Astrocyte (in vitro differentiated cells and primary cell): Measurements from ENCODE around the gene PPP2R5E. TPM values are rescaled to one million over a fixed set of nuclear protein-coding genes. Genes with fewer than 3 reads are reported as not detected.

ENCODE experiments used
- DNase-seq: peaks from one replicate; pipeline ENCODE4 v3.0.0-alpha.2; 2010; ENCODE audit warnings: low read depth
- FAIRE-seq: peaks from 2 replicates; lab custom pipeline; 2011; peaks lifted over from hg19 to GRCh38; lab: Jason Lieb, UNC
- H2AFZ ChIP-seq: 2 replicates; pipeline ENCODE4 v1.6.0; 2012; ENCODE audit warnings: low read depth, low read length, inconsistent platforms
- H3K27ac ChIP-seq: 2 replicates; pipeline ENCODE4 v1.5.1; 2011; ENCODE audit warnings: low read depth, low read length, inconsistent platforms
- H3K27me3 ChIP-seq: 2 replicates; pipeline ENCODE4 v1.6.0; 2011; ENCODE audit warnings: low read length, inconsistent platforms; ENCODE audit not compliant: insufficient read depth
- H3K36me3 ChIP-seq: 2 replicates; pipeline ENCODE4 v1.5.1; 2011; ENCODE audit warnings: low read length, inconsistent platforms; ENCODE audit not compliant: insufficient read depth
- H3K4me1 ChIP-seq: 2 replicates; pipeline ENCODE4 v1.5.1; 2011; ENCODE audit warnings: low read length, inconsistent platforms; ENCODE audit not compliant: insufficient read depth
- H3K4me2 ChIP-seq: 2 replicates; pipeline ENCODE4 v1.6.0; 2012; ENCODE audit warnings: low read length, inconsistent platforms
- H3K4me3 ChIP-seq: 2 replicates; pipeline ENCODE4 v1.5.1; 2011; ENCODE audit warnings: low read depth, mild to moderate bottlenecking, low read length, inconsistent platforms; ENCODE audit not compliant: insufficient read depth
- H3K79me2 ChIP-seq: 2 replicates; pipeline ENCODE4 v1.6.0; 2012; ENCODE audit warnings: mild to moderate bottlenecking, low read length, inconsistent platforms; ENCODE audit not compliant: insufficient read depth
- H3K9ac ChIP-seq: 2 replicates; pipeline ENCODE4 v1.6.0; 2012; ENCODE audit warnings: mild to moderate bottlenecking, low read length, inconsistent platforms
- H3K9me3 ChIP-seq: 2 replicates; pipeline ENCODE4 v1.5.1; 2012; ENCODE audit warnings: low read depth, mild to moderate bottlenecking, low read length, inconsistent platforms; ENCODE audit not compliant: insufficient read depth
- H4K20me1 ChIP-seq: 2 replicates; pipeline ENCODE4 v1.6.0; 2012; ENCODE audit warnings: low read length, inconsistent platforms; ENCODE audit not compliant: insufficient read depth
- H3K27ac Mint-ChIP-seq: one replicate; pipeline ENCODE4 v1.8.0; 2021; ENCODE audit warnings: mild to moderate bottlenecking, mixed read lengths; ENCODE audit not compliant: unreplicated experiment
- H3K27me3 Mint-ChIP-seq: one replicate; pipeline ENCODE4 v1.8.0; 2021; ENCODE audit warnings: low read depth, mixed read lengths; ENCODE audit not compliant: unreplicated experiment
- H3K36me3 Mint-ChIP-seq: one replicate; pipeline ENCODE4 v1.8.0; 2021; ENCODE audit warnings: low read depth, mixed read lengths; ENCODE audit not compliant: unreplicated experiment
- H3K4me1 Mint-ChIP-seq: one replicate; pipeline ENCODE4 v1.8.0; 2021; ENCODE audit warnings: low read depth, mixed read lengths; ENCODE audit not compliant: unreplicated experiment
- H3K4me3 Mint-ChIP-seq: one replicate; pipeline ENCODE4 v1.8.0; 2021; ENCODE audit warnings: mild to moderate bottlenecking, moderate library complexity, mixed read lengths; ENCODE audit not compliant: unreplicated experiment
- H3K9me3 Mint-ChIP-seq: one replicate; pipeline ENCODE4 v1.8.0; 2021; ENCODE audit warnings: mild to moderate bottlenecking, mixed read lengths; ENCODE audit not compliant: unreplicated experiment
- CTCF ChIP-seq: IDR thresholded peaks from 2 replicates; pipeline ENCODE4 v1.5.1; 2011; ENCODE audit warnings: low read depth, mild to moderate bottlenecking, inconsistent platforms, low read length, moderate library complexity; ENCODE audit not compliant: insufficient read depth
- EZH2 ChIP-seq: IDR thresholded peaks from 2 replicates; pipeline ENCODE4 v1.6.1; 2012; ENCODE audit warnings: mild to moderate bottlenecking, low read length, inconsistent platforms; ENCODE audit not compliant: insufficient read depth
- total RNA-seq: library from RNA; stranded (reverse); gene quantifications from 2 replicates; pipeline ENCODE4 v1.2.1, GENCODE V29; 2021

PPP2R5E gene
- total RNA-seq, 1 donor from 2014 or later: 69.3 TPM

- H3K27ac ChIP-seq: peak overlapping the region; percentile 65
- H3K79me2 ChIP-seq: peaks cover 48% of the 10 kb centered on the region
- H3K9ac ChIP-seq: peak overlapping the region; percentile 95
- H3K27me3 ChIP-seq: no peaks in the 10 kb centered on the region
- Mint-ChIP-seq H3K27ac (peak overlapping the region; percentile 69), H3K36me3 (peaks cover 4% of the 10 kb centered on the region), H3K27me3 (no peaks in the 10 kb centered on the region), H3K9me3 (no peaks in the 10 kb centered on the region), H3K4me1 (peaks cover 7% of the 10 kb centered on the region), H3K4me3 (peak overlapping the region; percentile 91)
- peak overlapping the region; percentile 97 for H3K4me3 ChIP-seq
- H4K20me1 ChIP-seq: peaks cover 36% of the 10 kb centered on the region
- H3K36me3 ChIP-seq: peaks cover 12% of the 10 kb centered on the region
- no peak for DNase-seq
- TF ChIP-seq CTCF (no peak), EZH2 (no peak)
- peaks cover 4% of the 10 kb centered on the region for H3K4me1 ChIP-seq
- peak overlapping the region; percentile 99 for H3K4me2 ChIP-seq
- peak overlapping the region; percentile 83 for H2AFZ ChIP-seq
- H3K9me3 ChIP-seq: no peaks in the 10 kb centered on the region
- FAIRE-seq: no peak
These were observed 762 bp downstream of the PPP2R5E start for GRCh38 chr14:63542231-63542999.

- Histone ChIP-seq H3K27ac (no peak overlapping the region), H3K4me2 (no peak overlapping the region), H2AFZ (no peak overlapping the region), H3K27me3 (no peaks in the 10 kb centered on the region), H4K20me1 (peaks cover 64% of the 10 kb centered on the region), H3K79me2 (peaks cover 90% of the 10 kb centered on the region), H3K36me3 (peaks cover 22% of the 10 kb centered on the region), H3K4me1 (no peaks in the 10 kb centered on the region), H3K9me3 (no peaks in the 10 kb centered on the region), H3K9ac (no peak overlapping the region), H3K4me3 (no peak overlapping the region)
- Mint-ChIP-seq H3K27me3 (no peaks in the 10 kb centered on the region), H3K36me3 (peaks cover 10% of the 10 kb centered on the region), H3K9me3 (no peaks in the 10 kb centered on the region), H3K4me3 (no peak overlapping the region), H3K4me1 (peaks cover 2% of the 10 kb centered on the region), H3K27ac (no peak overlapping the region)
- no peak for DNase-seq
- no peak for TF ChIP-seq CTCF
- no peak for TF ChIP-seq EZH2
- FAIRE-seq: no peak
These were observed 7.3 kb downstream of the PPP2R5E start for GRCh38 chr14:63535918-63536317.

GRCh38 chr14:63533474-63533873, 9.7 kb downstream of the PPP2R5E start:
- no peak overlapping the region for H3K4me3 ChIP-seq
- H3K36me3 Mint-ChIP-seq: peaks cover 6% of the 10 kb centered on the region
- H3K79me2 ChIP-seq: peaks cover 87% of the 10 kb centered on the region
- H3K4me1 Mint-ChIP-seq: peaks cover 2% of the 10 kb centered on the region
- no peak overlapping the region for H3K27ac Mint-ChIP-seq
- H3K4me1 ChIP-seq: no peaks in the 10 kb centered on the region
- H3K36me3 ChIP-seq: peaks cover 13% of the 10 kb centered on the region
- peaks cover 66% of the 10 kb centered on the region for H4K20me1 ChIP-seq
- H3K9me3 Mint-ChIP-seq: no peaks in the 10 kb centered on the region
- H3K9ac ChIP-seq: no peak overlapping the region
- no peak overlapping the region for H3K4me2 ChIP-seq
- H3K27ac ChIP-seq: no peak overlapping the region
- TF ChIP-seq EZH2 (no peak), CTCF (no peak)
- DNase-seq (no peak), FAIRE-seq (no peak)
- no peak overlapping the region for H2AFZ ChIP-seq
- no peaks in the 10 kb centered on the region for H3K27me3 Mint-ChIP-seq
- H3K27me3 ChIP-seq: no peaks in the 10 kb centered on the region
- H3K9me3 ChIP-seq: no peaks in the 10 kb centered on the region
- H3K4me3 Mint-ChIP-seq: no peak overlapping the region
